ENCODE measurements around the gene CBX8. TPM values are rescaled to one million over a fixed set of nuclear protein-coding genes. Genes with fewer than 3 reads are reported as not detected.
"Not testable (repeated sequence)": the region's sequence is repeated elsewhere in the genome, so short reads cannot be mapped to it uniquely, and the experiment has no call there.

CBX8 gene
- total RNA-seq, 2 donors from 2014 or later: 0.71 to 7.4 TPM

GRCh38 chr17:79775632-79776031, 21.2 kb downstream of the CBX8 start:
- TF ChIP-seq CTCF (IDR thresholded peaks at IDR 0.05): no peak
- H3K36me3 ChIP-seq: no peaks in the 10 kb centered on the region
- ATAC-seq (ENCODE audit: insufficient number of reproducible peaks, low FRiP score, low read depth) (no peak), DNase-seq (ENCODE audit: low spot score) (no peak)
- no peak overlapping the region for H3K27ac ChIP-seq
- peaks cover 7 to 14% of the 10 kb centered on the region in 2 donors for H3K4me1 ChIP-seq (ENCODE audit: control insufficient read depth in 1 of 2, low read depth in 2 of 2)
- H3K4me3 ChIP-seq: no peak overlapping the region
- H3K9me3 ChIP-seq: no peaks in the 10 kb centered on the region
- H3K27me3 ChIP-seq (replicated peaks; ENCODE audit: insufficient read depth): peaks cover 9% of the 10 kb centered on the region

- TF ChIP-seq CTCF (IDR thresholded peaks at IDR 0.05): no peak
- Histone ChIP-seq H3K27me3 (replicated peaks; ENCODE audit: insufficient read depth) (peaks cover 9% of the 10 kb centered on the region), H3K36me3 (no peaks in the 10 kb centered on the region)
Observed at GRCh38 chr17:79774561-79774975, 22.3 kb downstream of the CBX8 start.

GRCh38 chr17:79772726-79773125, 24.2 kb downstream of the CBX8 start:
- ATAC-seq (ENCODE audit: insufficient number of reproducible peaks, low FRiP score, low read depth): not testable (repeated sequence)

More at GRCh38 chr17:79774561-79774975, 22.3 kb downstream of the CBX8 start:
- no peak for ATAC-seq (ENCODE audit: insufficient number of reproducible peaks, low FRiP score, low read depth)
- no peaks in the 10 kb centered on the region for H3K9me3 ChIP-seq
- peaks cover 7 to 14% of the 10 kb centered on the region in 2 donors for H3K4me1 ChIP-seq (ENCODE audit: control insufficient read depth in 1 of 2, low read depth in 2 of 2)
- no peak overlapping the region for H3K4me3 ChIP-seq
- no peak for DNase-seq (ENCODE audit: low spot score)
- H3K27ac ChIP-seq: no peak overlapping the region

GRCh38 chr17:79771276-79771675, 25.6 kb downstream of the CBX8 start:
- ATAC-seq (ENCODE audit: insufficient number of reproducible peaks, low FRiP score, low read depth) (no peak), DNase-seq (ENCODE audit: low spot score) (no peak)
- Histone ChIP-seq H3K27me3 (replicated peaks; ENCODE audit: insufficient read depth) (no peaks in the 10 kb centered on the region), H3K4me3 (no peak overlapping the region), H3K27ac (no peak overlapping the region), H3K36me3 (no peaks in the 10 kb centered on the region), H3K9me3 (no peaks in the 10 kb centered on the region), H3K4me1 (ENCODE audit: control insufficient read depth in 1 of 2, low read depth in 2 of 2) (no peaks in the 10 kb centered on the region)
- TF ChIP-seq CTCF (IDR thresholded peaks at IDR 0.05): no peak

More at GRCh38 chr17:79772726-79773125, 24.2 kb downstream of the CBX8 start:
- not testable (repeated sequence) for H3K9me3 ChIP-seq; H3K36me3 ChIP-seq; H3K27me3 ChIP-seq (replicated peaks; ENCODE audit: insufficient read depth); H3K4me3 ChIP-seq; H3K27ac ChIP-seq; H3K4me1 ChIP-seq (ENCODE audit: control insufficient read depth in 1 of 2, low read depth in 2 of 2); DNase-seq (ENCODE audit: low spot score)

- no peaks in the 10 kb centered on the region for H3K4me1 ChIP-seq (ENCODE audit: control insufficient read depth in 1 of 2, low read depth in 2 of 2)
- H3K9me3 ChIP-seq: no peaks in the 10 kb centered on the region
- no peak overlapping the region for H3K4me3 ChIP-seq
- no peaks in the 10 kb centered on the region for H3K36me3 ChIP-seq
- no peak for TF ChIP-seq CTCF (IDR thresholded peaks at IDR 0.05)
- no peak overlapping the region for H3K27ac ChIP-seq
- no peaks in the 10 kb centered on the region for H3K27me3 ChIP-seq (replicated peaks; ENCODE audit: insufficient read depth)
- ATAC-seq (ENCODE audit: insufficient number of reproducible peaks, low FRiP score, low read depth): no peak
- no peak for DNase-seq (ENCODE audit: low spot score)
Observed at GRCh38 chr17:79769570-79770506, 27.0 kb downstream of the CBX8 start.

Measured in thoracic aorta (tissue), 2 donors.